AG04449 (cell line): Measurements from ENCODE around the gene EDN1.
A peak's percentile ranks its signal among the peaks of the same experiment; 100 is the strongest.

Experiments
- CTCF ChIA-PET: fragments of 350-600 bp; formaldehyde crosslinking; extraction: SDS; loops from one replicate; lab custom pipeline; 2021; ENCODE audit warnings: antibody characterized with exemption; lab: Yijun Ruan, JAX
- POLR2A ChIA-PET: fragments of 400-600, 350-600 bp; formaldehyde crosslinking; extraction: SDS; loops from one replicate; lab custom pipeline; 2020; ENCODE audit warnings: antibody characterized with exemption, inconsistent platforms; lab: Yijun Ruan, JAX
- DNase-seq: peaks from one replicate; pipeline ENCODE4 v3.0.0-alpha.2; 2010; ENCODE audit warnings: low read depth, low spot score
- H3K4me3 ChIP-seq: 2 replicates; pipeline ENCODE4 v1.5.1; 2011; ENCODE audit warnings: low read depth, mild to moderate bottlenecking, control low read depth, low read length
- CTCF ChIP-seq: IDR thresholded peaks from one replicate; pipeline ENCODE4 v1.5.1; 2011; ENCODE audit warnings: mild to moderate bottlenecking, moderate library complexity, low read length, control low read depth, inconsistent platforms; ENCODE audit not compliant: insufficient read depth; ENCODE audit errors: missing control alignments

Gene EDN1

DNA sequence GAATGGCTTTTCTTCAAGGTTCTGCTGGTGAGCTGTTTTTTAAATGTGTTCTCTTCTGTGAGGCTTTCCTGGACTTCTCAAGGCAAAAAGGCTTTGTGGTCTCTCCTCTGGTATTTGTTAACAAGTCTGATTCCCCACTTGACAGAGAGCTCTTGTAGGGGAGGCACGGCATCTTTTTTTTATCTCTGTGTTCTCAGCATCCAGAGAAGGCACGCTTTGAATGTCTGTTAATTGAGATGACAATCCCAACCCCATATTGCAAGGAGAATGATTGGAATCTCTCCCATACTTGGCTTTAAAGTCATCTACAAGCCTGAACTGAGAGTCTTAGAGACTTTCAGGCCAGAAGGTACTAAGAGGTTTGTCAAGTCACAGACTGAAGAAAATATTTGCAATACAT lies 22.6 kb downstream of the EDN1 start:
- peak; percentile 86 for DNase-seq
- ChIA-PET CTCF (interaction anchor here (1.1 to 6.9 kb wide), 5 partner anchors 10 to 294 kb away, joined by 3 to 44 read pairs (median 8); partner anchors contain the start of gene EDN1), POLR2A (no interaction called here)
- no peak for TF ChIP-seq CTCF
- no peak overlapping the region for H3K4me3 ChIP-seq

GRCh38 chr6:12313306-12313991 lies 23.3 kb downstream of the EDN1 start:
- POLR2A ChIA-PET = no interaction called here
- CTCF ChIA-PET = interaction anchor here (1.0 to 6.9 kb wide), 6 partner anchors 11 to 293 kb away, joined by 3 to 44 read pairs (median 8); partner anchors contain the start of gene EDN1
- DNase-seq = no peak
- no peak overlapping the region for H3K4me3 ChIP-seq
- no peak for TF ChIP-seq CTCF

DNA sequence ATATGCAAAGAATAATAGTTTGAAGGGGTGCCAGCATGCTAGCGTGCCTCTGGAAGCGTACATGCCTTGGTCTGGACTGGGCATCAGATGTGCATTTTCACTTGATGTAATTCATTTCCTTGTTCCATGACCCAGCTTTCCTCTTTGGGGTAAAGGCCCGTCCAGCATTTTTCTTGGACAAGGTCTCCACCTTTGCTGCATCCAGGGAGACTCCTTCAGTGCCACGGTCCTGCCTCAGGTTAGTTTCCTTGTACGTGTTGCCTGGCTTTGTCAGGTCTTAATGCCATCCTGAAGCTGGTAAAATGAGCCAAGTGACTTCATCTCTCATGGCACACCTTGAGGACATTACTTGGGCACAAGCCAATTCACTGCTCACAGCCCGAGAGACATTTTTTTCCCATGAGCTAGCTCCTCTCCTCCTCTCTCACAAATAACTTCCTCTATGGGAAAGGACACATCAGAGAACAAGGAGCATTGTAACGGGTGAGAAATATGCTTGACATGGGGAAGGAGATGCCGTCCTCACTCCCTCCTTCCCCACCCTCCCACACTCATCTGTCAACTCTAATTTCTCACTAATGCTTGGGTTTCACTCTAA lies 23.9 kb downstream of the EDN1 start:
- CTCF ChIA-PET = interaction anchor here (1.0 to 6.9 kb wide), 5 partner anchors 19 to 291 kb away, joined by 3 to 44 read pairs (median 7); partner anchors contain the start of gene EDN1
- H3K4me3 ChIP-seq = no peak overlapping the region
- POLR2A ChIA-PET = no interaction called here
- no peak for TF ChIP-seq CTCF
- no peak for DNase-seq

DNA sequence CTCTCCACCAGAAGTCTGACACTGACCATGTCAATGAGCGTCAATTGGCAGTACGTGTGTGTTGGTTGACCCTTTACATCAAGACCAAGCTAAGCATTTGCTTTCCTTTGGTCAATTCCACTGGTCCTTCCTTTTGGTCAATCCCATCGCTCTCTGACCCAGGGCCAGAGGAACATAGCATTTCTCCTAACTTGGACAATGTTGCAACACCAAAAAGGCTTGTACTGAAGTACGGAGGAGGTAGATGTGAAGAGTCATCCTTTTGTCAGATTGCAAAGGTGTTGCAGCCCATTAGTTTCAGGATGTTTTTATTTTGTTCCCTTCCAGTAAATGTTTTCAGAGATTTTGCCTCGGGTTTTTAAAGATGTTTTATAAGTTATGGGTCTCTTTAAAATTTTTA lies 24.6 kb downstream of the EDN1 start:
- no peak overlapping the region for H3K4me3 ChIP-seq
- TF ChIP-seq CTCF = no peak
- ChIA-PET CTCF (interaction anchor here (1.0 to 6.9 kb wide), 3 partner anchors 20 to 287 kb away, joined by 4 to 44 read pairs (median 15); partner anchors contain the start of gene EDN1), POLR2A (no interaction called here)
- DNase-seq = no peak

GRCh38 chr6:12315292-12316081 lies 25.3 kb downstream of the EDN1 start:
- POLR2A ChIA-PET = no interaction called here

More at GRCh38 chr6:12315292-12316081, 25.3 kb downstream of the EDN1 start:
- CTCF ChIA-PET = interaction anchor here (1.0 kb wide), 1 partner anchor 13 kb away, joined by 3 read pairs; no protein-coding TSS in a partner anchor
- H3K4me3 ChIP-seq = no peak overlapping the region
- no peak for TF ChIP-seq CTCF
- DNase-seq = no peak
